Measurements from ENCODE around the gene NFASC.

NFASC gene

DNA sequence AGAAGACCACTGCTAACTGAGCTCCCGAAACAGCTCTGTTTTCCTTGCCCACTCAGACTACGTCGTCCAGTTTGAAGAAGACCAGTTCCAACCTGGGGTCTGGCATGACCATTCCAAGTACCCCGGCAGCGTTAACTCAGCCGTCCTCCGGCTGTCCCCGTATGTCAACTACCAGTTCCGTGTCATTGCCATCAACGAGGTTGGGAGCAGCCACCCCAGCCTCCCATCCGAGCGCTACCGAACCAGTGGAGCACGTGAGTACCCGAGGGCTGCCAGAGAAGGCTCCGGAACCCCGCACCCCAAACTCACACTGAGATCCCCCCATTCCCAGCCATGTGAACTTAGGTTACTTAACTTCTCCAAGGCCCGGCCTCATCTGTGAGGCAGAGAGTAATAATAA is 108.6 kb downstream of the NFASC start:
- DNase-seq (ENCODE audit: low read depth in 4 of 4, low spot score in 1 of 4), result no peak

DNA sequence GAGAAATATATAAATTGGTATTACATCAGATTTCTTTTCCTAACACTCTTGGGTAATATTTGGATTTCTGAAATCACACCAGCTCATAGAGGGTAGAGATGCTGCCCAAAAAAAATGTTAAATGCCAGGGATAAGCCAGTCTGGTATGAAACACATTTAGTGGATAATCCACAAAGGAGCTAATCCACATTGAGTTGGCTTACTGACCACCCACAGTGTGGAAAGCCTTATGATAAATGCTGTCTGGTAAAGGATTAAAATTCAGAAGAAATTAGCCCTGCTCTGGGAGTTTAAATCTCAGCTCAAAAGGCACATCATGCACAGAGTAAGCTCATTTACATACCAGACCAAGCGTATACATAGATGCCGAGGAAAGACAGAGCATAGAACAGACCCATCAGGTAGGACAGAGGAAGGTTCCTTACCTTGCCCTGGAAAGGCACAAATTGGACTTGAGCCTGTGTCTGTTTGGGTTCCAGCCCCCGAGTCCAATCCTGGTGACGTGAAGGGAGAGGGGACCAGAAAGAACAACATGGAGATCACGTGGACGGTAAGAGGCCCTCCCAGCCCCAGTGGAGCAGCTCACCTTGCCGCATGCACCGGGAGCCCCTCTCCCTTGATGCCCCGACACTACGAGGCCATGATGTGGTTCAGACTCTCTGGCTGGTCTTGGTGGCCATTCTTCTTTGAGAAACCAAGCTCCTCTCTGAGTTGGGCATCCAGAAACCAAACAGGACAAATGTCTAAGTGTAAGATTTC is 109.4 kb downstream of the NFASC start:
- no peak for DNase-seq (ENCODE audit: low read depth in 4 of 4, low spot score in 1 of 4)

DNA sequence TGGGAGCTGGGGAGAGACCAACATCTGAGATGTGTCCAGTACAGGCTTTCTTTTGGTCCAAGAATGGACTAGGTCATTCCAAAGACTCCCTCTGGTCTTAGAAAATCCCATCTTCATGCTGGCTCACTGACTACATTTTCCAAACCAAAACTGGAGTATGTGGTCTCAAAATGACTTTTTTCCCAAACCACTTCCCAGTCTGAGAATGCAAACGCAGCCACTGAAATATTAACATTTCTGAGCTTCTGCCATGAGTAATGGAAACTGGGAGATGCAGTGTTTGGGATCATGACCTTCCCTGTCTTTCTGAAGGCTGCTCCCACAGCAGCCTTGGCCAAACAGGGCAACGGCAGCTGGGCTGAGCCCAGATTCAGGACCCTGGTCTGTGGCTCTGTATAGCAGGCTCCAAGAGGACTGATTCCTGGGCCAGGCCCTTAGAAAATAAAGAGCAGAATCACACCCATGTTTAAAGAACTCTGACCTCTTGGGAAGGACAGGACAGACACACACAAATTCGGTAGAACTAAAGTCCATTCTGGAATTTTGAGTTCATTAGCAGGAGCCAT is 110.3 kb downstream of the NFASC start:
- no peak for DNase-seq (ENCODE audit: low read depth in 4 of 4, low spot score in 1 of 4)

GRCh38 chr1:204983136-204983535 is 112.5 kb downstream of the NFASC start:
- no peak for DNase-seq (ENCODE audit: low read depth in 4 of 4, low spot score in 1 of 4)

GRCh38 chr1:204983881-204984280 is 113.2 kb downstream of the NFASC start:
- DNase-seq (ENCODE audit: low read depth in 4 of 4, low spot score in 1 of 4), result no peak

- DNase-seq (ENCODE audit: low read depth in 4 of 4, low spot score in 1 of 4), result no peak
These were observed 113.8 kb downstream of the NFASC start for GRCh38 chr1:204984499-204984898.

GRCh38 chr1:204986181-204986580 is 115.5 kb downstream of the NFASC start:
- no peak for DNase-seq (ENCODE audit: low read depth in 4 of 4, low spot score in 1 of 4)

GRCh38 chr1:204987689-204988088 is 117.0 kb downstream of the NFASC start:
- DNase-seq (ENCODE audit: low read depth in 4 of 4, low spot score in 1 of 4), result no peak

- no peak for DNase-seq (ENCODE audit: low read depth in 4 of 4, low spot score in 1 of 4)
These were observed 117.5 kb downstream of the NFASC start for GRCh38 chr1:204988196-204988595.

- peak in 3 of 4 experiments; percentile 17 to 43 (median 30) for DNase-seq (ENCODE audit: low read depth in 4 of 4, low spot score in 1 of 4)
These were observed 118.8 kb downstream of the NFASC start for GRCh38 chr1:204989266-204990058.

- no peak for DNase-seq (ENCODE audit: low read depth in 4 of 4, low spot score in 1 of 4)
These were observed 119.5 kb downstream of the NFASC start for GRCh38 chr1:204990059-204990664.

- DNase-seq (ENCODE audit: low read depth in 4 of 4, low spot score in 1 of 4), result no peak
These were observed 120.2 kb downstream of the NFASC start for GRCh38 chr1:204990721-204991341.

GRCh38 chr1:204991342-204991844 is 120.7 kb downstream of the NFASC start:
- no peak for DNase-seq (ENCODE audit: low read depth in 4 of 4, low spot score in 1 of 4)

DNA sequence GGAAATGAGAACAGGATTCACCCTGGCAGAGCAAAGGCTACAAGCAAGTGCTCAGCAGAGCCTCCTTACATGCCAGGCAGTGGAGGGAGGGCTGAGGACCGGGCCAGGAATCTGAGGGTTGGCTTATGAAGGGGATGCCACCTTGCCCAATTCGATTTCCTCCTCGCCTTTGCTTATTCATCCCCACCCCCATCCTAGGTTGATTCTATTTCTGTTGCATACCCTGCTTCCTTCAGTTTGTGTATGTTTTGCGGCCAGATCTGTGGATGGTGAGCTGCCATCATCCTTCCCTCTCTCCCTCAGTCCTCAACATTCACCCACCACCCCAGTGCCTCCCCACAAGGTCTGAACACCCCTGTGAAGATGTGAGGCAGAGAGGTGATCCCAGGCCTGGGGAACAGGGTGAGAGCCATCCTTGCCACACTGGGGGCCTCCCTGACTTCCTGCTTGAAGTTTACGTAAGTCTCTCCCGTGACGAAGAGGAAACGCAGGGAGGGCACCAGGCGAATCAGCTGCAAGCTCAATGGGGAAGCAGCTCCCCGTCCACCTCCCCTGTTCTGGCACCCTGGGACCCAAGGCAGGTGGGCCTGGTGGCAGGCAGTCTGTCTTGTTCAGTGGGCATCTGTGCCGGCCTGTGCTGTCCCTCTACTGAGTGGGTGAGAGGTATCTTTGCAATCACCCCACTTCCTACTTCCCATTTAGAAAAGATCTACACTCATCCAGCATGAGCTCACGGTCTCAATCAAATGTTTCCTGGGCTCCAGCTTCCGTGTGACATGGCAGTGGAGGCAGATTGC is 121.7 kb downstream of the NFASC start:
- no peak for DNase-seq (ENCODE audit: low read depth in 4 of 4, low spot score in 1 of 4)

- no peak for DNase-seq (ENCODE audit: low read depth in 4 of 4, low spot score in 1 of 4)
These were observed 122.3 kb downstream of the NFASC start for GRCh38 chr1:204992998-204993314.

- no peak for DNase-seq (ENCODE audit: low read depth in 4 of 4, low spot score in 1 of 4)
These were observed 123.6 kb downstream of the NFASC start for GRCh38 chr1:204994086-204994862.

GRCh38 chr1:204996981-204997380 is 126.3 kb downstream of the NFASC start:
- no peak for DNase-seq (ENCODE audit: low read depth in 4 of 4, low spot score in 1 of 4)

DNA sequence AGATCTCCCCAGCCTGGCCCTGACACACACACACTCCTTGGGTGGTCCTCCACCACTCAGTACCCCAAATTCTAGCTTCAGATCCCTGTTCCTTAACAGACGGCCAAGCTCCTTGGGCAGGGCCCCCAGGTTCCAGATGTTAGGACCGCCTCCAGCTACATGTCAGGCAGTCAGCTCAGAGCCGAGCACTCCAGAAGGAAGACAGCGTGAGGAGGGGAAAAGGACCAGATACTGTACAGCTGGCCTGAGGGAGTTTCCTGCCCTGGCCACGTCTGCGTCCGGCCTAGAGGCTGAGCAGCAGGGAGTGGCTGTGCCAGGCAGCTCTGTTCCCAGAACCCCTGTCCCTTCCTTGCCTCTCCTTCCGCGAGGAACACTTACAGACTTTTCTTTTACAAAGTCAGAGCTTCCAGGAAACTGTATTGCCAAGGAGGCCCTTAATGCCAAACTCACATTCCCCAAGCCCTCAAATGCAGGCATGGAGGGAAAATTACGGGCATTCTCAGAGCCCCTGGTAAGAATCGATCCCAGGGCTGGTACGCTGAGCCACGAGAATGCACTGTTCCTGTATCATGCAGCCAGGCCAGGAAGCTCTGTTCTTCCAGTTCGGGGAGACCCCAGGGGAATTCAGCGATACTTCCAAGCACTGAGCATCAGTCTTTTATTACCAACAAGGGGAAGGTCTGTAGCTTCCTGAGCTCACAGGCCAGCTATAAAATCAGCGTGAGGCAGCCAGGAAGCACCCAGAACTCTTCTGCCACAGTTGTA is 127.1 kb downstream of the NFASC start:
- no peak for DNase-seq (ENCODE audit: low read depth in 4 of 4, low spot score in 1 of 4)

GRCh38 chr1:205001162-205001561 is 130.5 kb downstream of the NFASC start:
- DNase-seq (ENCODE audit: low read depth in 4 of 4, low spot score in 1 of 4), result no peak

Measured in stimulated activated CD4-positive, alpha-beta T cell treated with anti-CD3 and anti-CD28 coated beads, Interleukin-1b, Interleukin-23, amount 100 ng/mL, for 24 hours (primary cell).